GM10847 (cell line): Measurements from ENCODE around the gene SPTLC1.

ENCODE experiments used
- POLR2A ChIP-seq: IDR thresholded peaks from 2 replicates; pipeline ENCODE4 v1.6.1; 2011; ENCODE audit not compliant: insufficient read length; ENCODE audit errors: extremely low read depth

SPTLC1 gene, protein sequence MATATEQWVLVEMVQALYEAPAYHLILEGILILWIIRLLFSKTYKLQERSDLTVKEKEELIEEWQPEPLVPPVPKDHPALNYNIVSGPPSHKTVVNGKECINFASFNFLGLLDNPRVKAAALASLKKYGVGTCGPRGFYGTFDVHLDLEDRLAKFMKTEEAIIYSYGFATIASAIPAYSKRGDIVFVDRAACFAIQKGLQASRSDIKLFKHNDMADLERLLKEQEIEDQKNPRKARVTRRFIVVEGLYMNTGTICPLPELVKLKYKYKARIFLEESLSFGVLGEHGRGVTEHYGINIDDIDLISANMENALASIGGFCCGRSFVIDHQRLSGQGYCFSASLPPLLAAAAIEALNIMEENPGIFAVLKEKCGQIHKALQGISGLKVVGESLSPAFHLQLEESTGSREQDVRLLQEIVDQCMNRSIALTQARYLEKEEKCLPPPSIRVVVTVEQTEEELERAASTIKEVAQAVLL

DNA sequence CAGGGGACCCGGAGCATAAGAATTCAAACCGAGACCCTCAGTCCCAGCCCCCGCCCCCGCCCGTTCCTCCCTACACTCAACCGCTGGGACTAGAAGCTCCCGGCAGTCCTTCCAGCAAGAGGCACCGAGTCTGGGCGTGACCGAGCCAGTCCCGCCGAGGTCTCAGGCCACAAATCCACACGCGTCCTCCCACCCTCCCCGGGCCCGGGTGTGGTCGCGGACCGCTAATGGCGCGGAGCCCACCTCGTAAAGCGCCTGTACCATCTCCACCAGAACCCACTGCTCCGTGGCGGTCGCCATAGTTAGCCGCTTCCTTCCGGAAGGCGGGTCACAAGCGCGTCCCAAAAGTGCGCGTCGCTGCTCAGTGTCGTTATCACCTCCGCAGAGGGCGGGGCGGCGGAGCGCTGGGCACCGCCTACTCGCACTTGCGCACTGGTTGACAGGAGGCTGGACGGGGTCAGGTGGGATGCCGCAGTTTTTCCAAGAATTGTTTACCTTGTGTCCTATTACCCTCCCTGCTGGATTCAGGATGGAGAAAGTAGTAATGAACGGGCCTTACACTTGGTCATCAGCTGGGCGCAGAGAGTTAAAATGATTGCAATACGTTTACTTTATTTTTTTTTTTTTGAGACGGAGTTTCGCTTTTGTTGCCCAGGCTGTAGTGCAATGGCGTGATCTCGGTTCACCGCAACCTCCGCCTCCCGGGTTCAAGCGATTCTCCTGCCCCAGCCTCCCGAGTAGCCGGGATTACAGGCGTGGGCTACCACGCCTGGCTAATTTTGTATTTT, at the start of gene SPTLC1:
Gene SPTLC1, minus strand, starts transcription at position 343 of the 788 bp plus-strand sequence. Its CDS starts 43 bp downstream, at position 300.
- TF ChIP-seq POLR2A = peak; percentile 90

DNA sequence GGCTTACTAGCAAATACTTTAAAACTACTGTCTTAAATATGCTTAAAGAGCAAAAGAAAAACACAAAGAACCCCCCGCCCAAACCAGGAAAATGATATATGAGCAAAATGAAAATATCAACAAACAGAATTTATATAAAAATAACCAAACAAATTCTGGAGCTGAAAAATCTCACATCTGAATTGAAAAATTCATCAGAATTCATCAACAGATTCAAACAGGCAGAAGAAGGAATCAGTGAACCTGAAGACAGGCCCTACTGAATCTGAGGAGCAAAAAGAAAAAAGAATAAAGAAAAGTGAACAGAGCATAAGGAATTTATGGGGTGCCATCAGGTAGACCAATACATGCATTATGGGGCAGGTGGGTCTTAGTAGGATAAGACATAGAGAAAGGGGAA, 49.8 kb upstream of the SPTLC1 start:
- TF ChIP-seq POLR2A = no peak

DNA sequence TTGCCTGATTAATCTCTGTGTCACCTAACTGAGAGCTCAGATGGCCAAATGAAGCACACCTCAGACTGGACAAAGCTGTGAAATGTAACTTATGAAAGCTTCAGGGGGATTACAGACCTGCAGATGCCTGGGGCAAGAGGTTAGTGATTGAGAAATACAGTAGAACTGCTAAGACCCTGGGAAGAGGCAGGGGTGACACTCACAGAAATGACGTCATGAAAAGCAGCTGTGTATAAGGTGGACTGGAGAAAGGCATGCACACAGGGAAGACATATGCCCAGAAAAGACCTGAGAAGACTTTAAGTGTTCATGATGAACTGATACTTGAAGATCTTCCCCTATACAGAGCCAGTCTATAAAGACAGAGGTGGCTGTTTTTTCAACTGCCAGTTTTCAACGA, 49.3 kb upstream of the SPTLC1 start:
- TF ChIP-seq POLR2A = no peak

DNA sequence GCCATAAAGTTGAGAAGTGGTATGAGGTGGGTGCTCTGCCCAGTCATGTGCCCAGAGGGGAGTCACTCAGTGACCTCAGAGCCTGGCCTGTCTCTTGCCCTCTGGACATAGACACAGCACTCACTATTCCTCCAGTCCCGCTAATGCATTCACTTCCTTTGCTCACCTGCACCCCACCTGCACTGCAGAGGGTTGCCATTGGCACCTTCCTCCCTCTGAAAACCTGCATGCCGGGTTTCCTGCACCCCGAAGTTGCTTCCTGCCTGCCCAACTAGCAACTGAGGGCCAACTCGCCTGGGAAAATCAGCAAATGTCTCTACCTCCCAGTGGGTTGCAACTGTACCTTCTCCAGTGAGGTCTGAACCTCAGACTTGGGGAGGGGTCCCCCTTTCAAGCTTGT, 48.1 kb upstream of the SPTLC1 start:
- TF ChIP-seq POLR2A = no peak

DNA sequence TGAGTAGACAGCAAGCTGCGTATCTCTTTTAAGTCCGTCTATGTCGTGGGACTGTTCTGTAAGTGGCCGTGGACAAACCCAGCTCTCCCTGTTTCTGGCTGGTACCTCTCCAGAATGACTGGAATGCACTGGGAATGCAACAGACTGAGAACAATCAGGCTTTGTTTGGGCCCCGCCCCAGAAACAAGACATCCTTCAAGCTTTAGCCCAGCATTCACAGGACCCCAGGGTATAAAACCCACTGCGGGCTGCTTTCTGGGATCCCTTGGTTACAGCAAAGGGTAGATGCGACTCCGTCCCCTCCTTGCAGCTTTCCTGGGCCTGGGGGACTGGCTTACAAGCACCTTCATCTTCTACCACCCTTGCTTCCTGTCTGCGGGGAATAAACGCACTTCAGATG, 45.6 kb upstream of the SPTLC1 start:
- TF ChIP-seq POLR2A = no peak

DNA sequence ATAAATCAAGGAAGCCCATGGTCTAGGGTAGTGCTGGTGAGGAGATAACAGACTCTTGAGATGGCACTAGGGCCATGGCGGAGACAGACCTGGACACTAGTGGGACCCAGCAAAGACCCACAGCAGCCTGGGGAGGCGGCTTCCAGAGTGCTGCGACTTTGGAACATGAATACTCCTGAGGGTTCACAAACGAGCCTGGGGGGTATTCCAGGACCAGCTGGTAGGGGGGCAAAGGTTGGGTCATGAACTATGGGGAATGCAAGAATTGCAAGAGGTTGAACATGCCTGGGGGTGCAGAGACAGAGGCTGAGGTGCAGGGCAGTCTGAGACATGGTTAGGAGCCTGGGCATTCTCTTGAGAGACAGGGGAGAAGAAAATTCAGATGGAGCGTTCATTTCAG, 43.8 kb upstream of the SPTLC1 start:
- TF ChIP-seq POLR2A = no peak

DNA sequence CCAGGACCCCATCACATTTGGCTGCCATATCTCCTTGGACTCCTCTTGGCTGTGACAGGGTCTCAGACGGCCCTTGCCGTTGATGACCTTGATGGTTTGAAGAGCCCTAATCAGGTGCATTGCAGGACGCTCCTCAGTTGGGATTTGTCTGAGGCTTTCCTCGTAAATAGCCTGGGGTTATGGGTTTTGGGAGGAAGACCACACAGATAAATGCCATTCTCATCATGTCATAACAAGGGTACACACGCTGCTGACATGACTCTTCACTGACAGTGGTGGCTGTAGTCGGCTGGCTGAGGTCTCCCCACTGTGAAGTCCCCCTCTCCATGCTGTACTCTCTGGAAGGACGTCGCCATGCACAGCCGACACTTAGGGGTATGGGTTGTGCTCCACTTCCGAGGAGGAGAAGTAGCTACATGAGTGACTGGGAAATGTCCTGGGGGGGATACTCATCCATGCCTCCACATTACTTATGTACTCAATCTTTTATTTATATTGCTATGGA, 42.9 kb upstream of the SPTLC1 start:
- TF ChIP-seq POLR2A = no peak

DNA sequence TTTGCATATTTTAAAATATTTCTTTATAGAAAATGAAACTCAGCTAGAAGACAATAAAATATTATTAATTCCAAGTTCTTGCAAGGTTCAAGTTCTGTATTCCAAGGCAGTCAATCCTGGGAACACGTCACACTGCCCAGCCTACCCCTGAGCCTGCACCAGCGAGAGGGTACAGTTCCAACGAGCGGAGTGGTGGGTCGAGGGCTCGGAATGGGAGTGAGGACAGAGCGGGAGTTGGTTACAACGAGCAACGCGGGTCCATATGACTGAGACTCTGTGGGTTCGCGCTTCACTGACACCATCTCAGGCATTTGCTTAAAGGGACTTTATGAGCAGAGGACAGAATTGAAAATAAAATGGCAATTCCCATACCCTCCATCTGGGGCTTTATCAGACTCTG, 40.0 kb upstream of the SPTLC1 start:
- TF ChIP-seq POLR2A = no peak

DNA sequence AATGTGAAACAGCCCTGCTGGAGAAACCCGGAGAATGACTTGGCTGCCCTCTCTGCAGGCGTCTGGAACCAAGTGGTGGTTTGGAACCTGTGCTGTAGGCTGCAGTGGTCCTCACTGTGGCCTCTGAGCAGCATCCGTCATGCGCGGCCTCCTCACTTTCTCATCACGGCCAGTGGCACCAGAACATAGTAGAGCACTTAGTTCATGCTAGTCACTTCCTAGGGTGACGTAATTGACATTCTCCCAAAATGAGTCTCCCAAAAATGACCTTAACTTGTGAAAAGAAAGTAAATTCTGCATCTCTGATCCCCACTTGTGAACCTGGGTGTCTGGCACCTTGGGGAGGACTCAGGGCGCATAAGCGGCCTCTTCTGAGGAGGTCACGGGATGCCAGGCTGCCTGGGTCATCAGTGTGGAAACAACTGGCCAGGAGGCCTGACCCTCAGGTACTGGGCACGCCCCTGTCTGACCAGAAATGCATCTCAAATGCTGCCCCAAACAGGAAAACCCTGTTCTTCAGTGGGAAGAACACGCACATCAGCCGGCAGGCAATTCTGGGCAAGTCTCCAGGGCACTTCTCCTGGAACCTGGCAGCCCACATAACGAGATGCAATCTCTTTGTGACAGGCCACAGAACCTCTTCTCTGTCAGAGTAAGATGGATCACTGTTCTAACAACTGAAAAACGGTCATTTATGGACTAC, 36.6 kb upstream of the SPTLC1 start:
- no peak for TF ChIP-seq POLR2A

DNA sequence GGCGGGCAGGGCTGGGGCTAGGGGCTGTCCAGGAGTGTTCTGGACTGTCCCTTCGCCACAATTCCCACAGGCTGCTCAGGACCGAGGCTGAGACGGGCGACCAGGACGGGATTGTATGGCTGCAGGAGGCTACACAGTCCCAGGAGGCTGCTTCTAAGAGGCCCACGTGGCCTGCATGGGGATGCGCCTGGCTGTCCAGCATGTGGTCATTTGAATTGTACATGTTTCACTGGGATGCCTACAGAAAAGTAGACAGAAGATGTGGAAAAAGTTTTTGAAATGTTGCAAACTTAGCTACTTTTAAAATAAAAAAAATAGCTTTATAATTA, 32.6 kb upstream of the SPTLC1 start:
- no peak for TF ChIP-seq POLR2A

DNA sequence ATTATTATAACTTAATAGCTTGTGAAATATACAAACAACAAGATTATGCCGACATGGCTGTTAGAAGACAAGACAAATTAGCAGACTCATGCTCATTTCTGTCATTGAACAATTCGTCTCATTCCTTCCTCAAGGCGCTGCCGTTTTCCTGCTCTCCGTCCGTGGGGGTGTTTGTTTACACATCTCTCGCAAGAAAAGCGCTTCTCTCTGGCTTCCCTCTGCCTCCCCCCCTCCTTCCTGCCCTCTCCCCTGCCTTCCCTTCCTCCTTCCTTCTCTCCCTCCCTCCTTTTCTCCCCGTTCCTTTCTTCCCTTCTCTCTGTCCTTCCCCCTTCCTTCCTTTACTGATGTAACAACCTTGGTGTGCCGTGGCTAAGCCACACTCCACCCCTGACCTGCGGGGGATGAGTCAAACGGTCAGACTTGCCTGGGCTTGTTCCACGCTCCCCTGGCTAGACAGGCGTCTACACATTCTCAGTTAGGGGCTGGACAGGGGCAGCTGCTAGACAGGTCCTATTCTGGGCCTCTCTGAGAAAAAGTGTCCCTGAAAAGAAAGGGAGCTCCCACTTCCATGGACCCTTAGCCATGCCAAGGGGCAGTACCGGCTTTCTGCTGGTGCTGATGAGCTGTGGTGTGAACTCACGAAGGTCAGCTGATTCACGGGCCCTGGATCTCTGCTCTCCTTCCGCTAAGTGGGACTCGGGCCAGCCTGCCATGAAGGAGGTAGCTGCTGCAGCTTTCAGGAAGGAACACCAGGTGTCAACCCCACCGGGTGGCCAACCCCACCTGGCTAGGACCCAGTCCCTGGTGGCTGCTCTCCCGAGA, 32.0 kb upstream of the SPTLC1 start:
- TF ChIP-seq POLR2A = no peak

DNA sequence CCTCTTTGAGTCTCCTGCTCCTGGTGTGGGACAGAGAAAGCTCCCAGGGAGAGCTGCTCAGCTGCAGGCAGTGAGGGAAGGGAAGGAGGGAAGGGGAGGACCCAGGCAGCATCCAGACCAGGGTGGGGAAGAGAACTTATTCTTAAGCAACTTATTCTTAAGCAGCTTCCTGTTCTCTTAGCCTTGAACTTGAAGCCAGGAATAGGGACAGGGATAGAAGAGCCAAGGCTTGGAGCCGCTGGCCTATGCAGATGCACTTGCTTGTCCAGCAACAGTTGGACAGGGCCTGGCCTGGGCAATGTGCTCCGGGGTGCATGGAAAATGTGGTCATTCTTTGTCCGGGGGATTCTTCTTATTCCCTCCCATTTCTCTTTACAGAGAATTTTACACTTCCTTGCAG, 31.4 kb upstream of the SPTLC1 start:
- TF ChIP-seq POLR2A = no peak

DNA sequence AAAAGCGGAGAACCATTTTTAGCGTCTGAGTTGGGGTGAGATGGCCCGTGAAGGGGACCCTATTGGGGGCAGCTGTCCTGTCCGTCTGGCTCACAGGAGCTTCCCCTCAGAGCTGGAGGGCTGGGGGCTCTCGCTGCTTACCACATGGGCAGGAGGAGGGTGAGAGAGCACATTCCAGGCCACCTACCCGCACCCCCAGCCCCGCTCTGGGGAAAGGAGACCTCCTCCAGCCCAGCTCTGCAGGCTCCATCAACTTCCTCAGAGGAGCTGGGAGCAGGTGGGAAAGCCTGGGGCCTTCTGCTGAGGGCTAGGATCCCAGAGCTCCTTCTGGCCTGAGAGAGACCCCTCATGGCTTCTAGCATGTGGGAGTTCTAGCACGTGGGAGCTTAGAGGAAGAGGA, 27.1 kb upstream of the SPTLC1 start:
- TF ChIP-seq POLR2A = no peak
